Measurements from ENCODE around the gene DNAJC6.

DNA sequence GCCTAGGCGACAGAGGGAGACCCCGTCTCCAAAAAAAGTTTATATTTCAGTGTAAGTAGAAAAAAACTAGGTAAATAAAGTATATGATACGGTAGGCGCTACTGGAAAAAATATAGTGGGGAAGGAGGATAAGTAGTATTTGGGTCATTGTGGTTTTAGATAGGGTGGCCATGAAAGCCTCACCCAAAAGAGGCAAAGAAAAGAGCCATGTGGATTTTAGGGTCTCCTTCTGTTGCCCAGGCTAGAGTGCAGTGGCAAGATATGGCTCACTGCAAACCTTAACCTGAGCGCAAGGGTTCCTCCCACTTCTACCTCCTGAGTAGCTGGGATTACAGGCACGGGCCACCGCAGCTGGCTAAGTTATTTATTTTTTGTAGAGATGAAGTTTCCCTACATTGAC, 128.3 kb downstream of the DNAJC6 start:
- TF ChIP-seq, protein P1, sequence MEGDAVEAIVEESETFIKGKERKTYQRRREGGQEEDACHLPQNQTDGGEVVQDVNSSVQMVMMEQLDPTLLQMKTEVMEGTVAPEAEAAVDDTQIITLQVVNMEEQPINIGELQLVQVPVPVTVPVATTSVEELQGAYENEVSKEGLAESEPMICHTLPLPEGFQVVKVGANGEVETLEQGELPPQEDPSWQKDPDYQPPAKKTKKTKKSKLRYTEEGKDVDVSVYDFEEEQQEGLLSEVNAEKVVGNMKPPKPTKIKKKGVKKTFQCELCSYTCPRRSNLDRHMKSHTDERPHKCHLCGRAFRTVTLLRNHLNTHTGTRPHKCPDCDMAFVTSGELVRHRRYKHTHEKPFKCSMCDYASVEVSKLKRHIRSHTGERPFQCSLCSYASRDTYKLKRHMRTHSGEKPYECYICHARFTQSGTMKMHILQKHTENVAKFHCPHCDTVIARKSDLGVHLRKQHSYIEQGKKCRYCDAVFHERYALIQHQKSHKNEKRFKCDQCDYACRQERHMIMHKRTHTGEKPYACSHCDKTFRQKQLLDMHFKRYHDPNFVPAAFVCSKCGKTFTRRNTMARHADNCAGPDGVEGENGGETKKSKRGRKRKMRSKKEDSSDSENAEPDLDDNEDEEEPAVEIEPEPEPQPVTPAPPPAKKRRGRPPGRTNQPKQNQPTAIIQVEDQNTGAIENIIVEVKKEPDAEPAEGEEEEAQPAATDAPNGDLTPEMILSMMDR (IDR thresholded peaks at IDR 0.05; ENCODE audit: poor library complexity): no peak
- no peak for TF ChIP-seq EZH2phosphoT487 (IDR thresholded peaks at IDR 0.05; ENCODE audit: low read depth, severe bottlenecking, unreplicated experiment)
- no peak for TF ChIP-seq EZH2 (IDR thresholded peaks at IDR 0.05; ENCODE audit: borderline replicate concordance)

Data from hepatocyte (in vitro differentiated cells).